Loucy (cell line): ENCODE results near the gene DRD4.

Experiments
- H2AFZ ChIP-seq: fragments of 200-600 bp; sonication (generic); 2 replicates; pipeline ENCODE4 v1.6.0; 2016; ENCODE audit warnings: antibody characterized with exemption, mild to moderate bottlenecking, low read length, moderate library complexity
- H3F3A ChIP-seq: fragments of 200-600 bp; 2 replicates; pipeline ENCODE4 v1.6.0; 2016; ENCODE audit warnings: antibody characterized with exemption, low read depth, mild to moderate bottlenecking
- H3K27me3 ChIP-seq: fragments of 200-600 bp; sonication (generic); 2 replicates; pipeline ENCODE4 v1.6.1; 2014; ENCODE audit warnings: low read length, mild to moderate bottlenecking; ENCODE audit not compliant: insufficient read depth, poor library complexity, severe bottlenecking
- H3K36me3 ChIP-seq: fragments of 200-600 bp; sonication (generic); 2 replicates; pipeline ENCODE4 v1.6.1; 2016; ENCODE audit warnings: low read length; ENCODE audit not compliant: insufficient read depth
- H3K4me1 ChIP-seq: fragments of 200-600 bp; sonication (generic); 2 replicates; pipeline ENCODE4 v1.5.1; 2014; ENCODE audit warnings: low read length, mild to moderate bottlenecking; ENCODE audit not compliant: insufficient read depth, poor library complexity, severe bottlenecking
- H3K4me2 ChIP-seq: fragments of 200-600 bp; sonication (generic); 2 replicates; pipeline ENCODE4 v1.6.0; 2014; ENCODE audit warnings: antibody characterized with exemption, low read length, low read depth, mild to moderate bottlenecking; ENCODE audit not compliant: poor library complexity, severe bottlenecking
- H3K4me3 ChIP-seq: fragments of 200-600 bp; sonication (generic); 2 replicates; pipeline ENCODE4 v1.5.1; 2014; ENCODE audit warnings: low read length, mild to moderate bottlenecking, mixed read lengths; ENCODE audit not compliant: poor library complexity, severe bottlenecking
- H3K79me2 ChIP-seq: fragments of 200-600 bp; sonication (generic); 2 replicates; pipeline ENCODE4 v1.6.1; 2014; ENCODE audit warnings: low read length; ENCODE audit not compliant: insufficient read depth
- H3K9ac ChIP-seq: fragments of 200-600 bp; sonication (generic); 2 replicates; pipeline ENCODE4 v1.6.0; 2014; ENCODE audit warnings: mild to moderate bottlenecking, low read depth, low read length, moderate library complexity; ENCODE audit not compliant: poor library complexity, severe bottlenecking
- H3K9me2 ChIP-seq: fragments of 200-600 bp; sonication (generic); replicated peaks from 2 replicates; pipeline ENCODE4 v1.6.1; 2016; ENCODE audit warnings: low read depth, low read length, mixed read lengths
- H3K9me3 ChIP-seq: fragments of 200-600 bp; sonication (generic); 2 replicates; pipeline ENCODE4 v1.6.1; 2014; ENCODE audit warnings: mild to moderate bottlenecking, antibody characterized with exemption, low read length, low read depth; ENCODE audit not compliant: insufficient read depth
- H4K20me1 ChIP-seq: fragments of 200-600 bp; sonication (generic); 2 replicates; pipeline ENCODE4 v1.6.0; 2014; ENCODE audit warnings: antibody characterized with exemption, low read length, mild to moderate bottlenecking; ENCODE audit not compliant: insufficient read depth, poor library complexity, severe bottlenecking
- EZH2phosphoT487 ChIP-seq: fragments of 200-600 bp; IDR thresholded peaks from 2 replicates; pipeline ENCODE4 v1.6.1; 2018; ENCODE audit warnings: antibody characterized with exemption, mild to moderate bottlenecking, moderate library complexity, borderline replicate concordance
- TF ChIP-seq, protein P1 (sequence below): fragments of 200-600 bp; sonication (generic); conservative IDR thresholded peaks from 2 replicates; pipeline ENCODE4 v1.5.1; 2014; ENCODE audit warnings: mild to moderate bottlenecking, antibody characterized with exemption, low read length

DRD4 gene

DNA sequence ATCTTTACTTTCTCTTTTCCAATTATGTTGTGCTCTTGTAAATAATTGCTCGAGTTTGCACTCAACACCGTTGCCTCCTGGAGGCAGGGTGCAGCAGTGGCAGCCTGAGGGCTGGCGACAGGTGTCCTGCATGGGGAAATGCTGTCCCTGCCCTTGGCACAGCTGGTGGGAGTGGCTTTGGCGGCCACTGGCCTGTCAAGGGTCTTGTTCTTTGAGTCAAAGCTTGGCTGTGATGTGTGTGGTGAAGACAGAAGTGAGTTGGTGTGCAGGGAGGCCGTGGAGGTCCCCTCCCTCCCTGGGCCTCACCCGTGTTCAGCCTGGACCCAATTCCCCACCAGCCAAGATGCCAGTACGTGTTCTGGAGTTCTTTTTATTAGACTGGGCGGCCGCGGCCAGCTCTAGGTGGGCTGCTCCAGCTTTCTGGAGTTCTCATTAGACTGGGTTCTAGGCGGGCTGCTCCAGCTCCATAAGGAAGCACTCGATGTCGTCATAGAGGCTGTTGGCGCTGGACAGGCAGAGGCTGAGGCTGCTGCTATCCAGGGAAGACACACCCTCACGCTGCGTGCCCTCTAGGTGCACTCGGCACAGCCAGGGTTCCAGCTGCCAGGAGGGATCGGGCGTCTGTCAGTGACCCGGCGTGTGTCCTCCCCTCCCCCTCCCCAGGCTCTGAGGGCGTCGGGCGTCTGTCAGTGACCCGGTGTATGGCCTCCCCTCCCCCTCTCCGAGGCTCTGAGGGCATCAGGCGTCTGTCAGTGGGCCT, 24.7 kb upstream of the DRD4 start:
- no peaks in the 10 kb centered on the region for H3F3A ChIP-seq
- no peaks in the 10 kb centered on the region for H3K9me2 ChIP-seq
- peaks cover 13% of the 10 kb centered on the region for H4K20me1 ChIP-seq
- no peak overlapping the region for H3K4me3 ChIP-seq
- H3K27me3 ChIP-seq, result no peaks in the 10 kb centered on the region
- no peaks in the 10 kb centered on the region for H3K9me3 ChIP-seq
- H2AFZ ChIP-seq, result no peak overlapping the region
- peaks cover 58% of the 10 kb centered on the region; the same call in 1 of the 2 replicates for H3K36me3 ChIP-seq
- no peak overlapping the region for H3K9ac ChIP-seq
- TF ChIP-seq EZH2phosphoT487, result no peak
- TF ChIP-seq, protein P1, sequence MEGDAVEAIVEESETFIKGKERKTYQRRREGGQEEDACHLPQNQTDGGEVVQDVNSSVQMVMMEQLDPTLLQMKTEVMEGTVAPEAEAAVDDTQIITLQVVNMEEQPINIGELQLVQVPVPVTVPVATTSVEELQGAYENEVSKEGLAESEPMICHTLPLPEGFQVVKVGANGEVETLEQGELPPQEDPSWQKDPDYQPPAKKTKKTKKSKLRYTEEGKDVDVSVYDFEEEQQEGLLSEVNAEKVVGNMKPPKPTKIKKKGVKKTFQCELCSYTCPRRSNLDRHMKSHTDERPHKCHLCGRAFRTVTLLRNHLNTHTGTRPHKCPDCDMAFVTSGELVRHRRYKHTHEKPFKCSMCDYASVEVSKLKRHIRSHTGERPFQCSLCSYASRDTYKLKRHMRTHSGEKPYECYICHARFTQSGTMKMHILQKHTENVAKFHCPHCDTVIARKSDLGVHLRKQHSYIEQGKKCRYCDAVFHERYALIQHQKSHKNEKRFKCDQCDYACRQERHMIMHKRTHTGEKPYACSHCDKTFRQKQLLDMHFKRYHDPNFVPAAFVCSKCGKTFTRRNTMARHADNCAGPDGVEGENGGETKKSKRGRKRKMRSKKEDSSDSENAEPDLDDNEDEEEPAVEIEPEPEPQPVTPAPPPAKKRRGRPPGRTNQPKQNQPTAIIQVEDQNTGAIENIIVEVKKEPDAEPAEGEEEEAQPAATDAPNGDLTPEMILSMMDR, result peak; percentile 30; the same call in 1 of the 2 replicates
- H3K79me2 ChIP-seq, result no peaks in the 10 kb centered on the region
- peaks cover 4% of the 10 kb centered on the region for H3K4me1 ChIP-seq
- no peak overlapping the region for H3K4me2 ChIP-seq

DNA sequence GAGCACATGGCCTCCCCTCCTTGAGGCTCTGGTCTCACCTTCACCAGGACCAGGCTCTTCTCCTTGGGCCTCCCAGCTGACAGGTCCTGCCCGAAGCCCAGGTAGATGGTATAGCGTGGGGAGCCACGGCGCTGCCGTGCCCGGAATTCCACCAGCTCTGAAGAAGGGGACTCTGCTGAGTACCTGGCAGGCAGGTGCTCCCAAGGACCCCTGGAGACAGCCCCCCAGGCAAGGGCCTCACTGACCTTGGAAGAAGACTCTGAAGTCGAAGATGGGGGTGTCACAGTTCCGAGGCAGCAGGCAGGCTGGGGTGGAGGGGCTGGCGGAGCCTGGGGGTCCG, 24.1 kb upstream of the DRD4 start:
- Histone ChIP-seq H3K27me3 (no peaks in the 10 kb centered on the region), H3K4me2 (no peak overlapping the region), H3K4me1 (peaks cover 4% of the 10 kb centered on the region), H2AFZ (no peak overlapping the region), H3K79me2 (no peaks in the 10 kb centered on the region), H3F3A (no peaks in the 10 kb centered on the region), H3K9me2 (no peaks in the 10 kb centered on the region), H3K9me3 (no peaks in the 10 kb centered on the region), H3K4me3 (no peak overlapping the region), H3K36me3 (peaks cover 52% of the 10 kb centered on the region; the same call in 1 of the 2 replicates), H4K20me1 (peaks cover 13% of the 10 kb centered on the region), H3K9ac (no peak overlapping the region)
- TF ChIP-seq, protein P1, result no peak
- no peak for TF ChIP-seq EZH2phosphoT487

DNA sequence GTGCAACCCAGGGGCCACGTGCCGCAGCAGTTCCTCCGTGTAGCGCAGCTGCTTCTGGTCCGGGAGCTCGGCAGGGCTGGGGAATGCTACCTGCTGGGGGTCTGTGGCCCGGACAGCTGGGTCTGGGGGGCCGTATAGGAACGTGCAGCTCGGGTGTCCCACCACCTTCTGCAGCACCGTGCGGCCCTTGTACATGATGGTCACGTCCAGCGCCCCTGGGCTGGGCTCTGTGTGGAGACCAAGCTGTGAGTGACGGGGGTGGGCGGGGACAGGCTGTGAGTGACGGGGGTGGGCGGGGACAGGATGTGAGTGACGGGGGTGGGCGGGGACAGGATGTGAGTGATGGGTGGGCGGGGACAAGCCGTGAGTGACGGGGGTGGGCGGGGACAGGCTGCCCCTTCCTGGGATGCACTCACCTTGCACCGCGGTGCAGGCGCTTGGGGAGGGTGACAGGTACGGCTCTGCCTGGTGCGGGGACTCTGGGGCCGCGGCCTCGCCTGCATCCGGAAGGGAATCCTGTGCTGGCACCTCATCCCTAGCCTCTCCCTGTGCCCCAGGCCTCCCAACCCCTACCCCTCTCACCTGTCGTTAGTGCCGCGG, 23.6 kb upstream of the DRD4 start:
- Histone ChIP-seq H3K9ac (no peak overlapping the region), H3K4me3 (no peak overlapping the region), H3K4me1 (peaks cover 4% of the 10 kb centered on the region), H3K36me3 (peaks cover 47% of the 10 kb centered on the region; the same call in 1 of the 2 replicates), H3K4me2 (no peak overlapping the region), H3K79me2 (no peaks in the 10 kb centered on the region), H4K20me1 (peaks cover 13% of the 10 kb centered on the region), H3F3A (no peaks in the 10 kb centered on the region), H2AFZ (no peak overlapping the region), H3K9me2 (no peaks in the 10 kb centered on the region), H3K9me3 (no peaks in the 10 kb centered on the region), H3K27me3 (no peaks in the 10 kb centered on the region)
- TF ChIP-seq EZH2phosphoT487, result no peak
- TF ChIP-seq, protein P1, result no peak
